WI38 (cell line): Measurements from ENCODE around the gene CCL19.

Experiments
- H3K4me3 ChIP-seq: 2 replicates; pipeline ENCODE4 v1.5.1; 2011; ENCODE audit warnings: low read depth, mild to moderate bottlenecking, control low read depth, low read length
- TF ChIP-seq, protein P1 (sequence below): IDR thresholded peaks from 2 replicates; pipeline ENCODE4 v1.5.1; 2012; ENCODE audit warnings: low read depth, mild to moderate bottlenecking, control low read depth, low read length

Gene CCL19

GRCh38 chr9:34709196-34709978 is 18.3 kb upstream of the CCL19 start:
- TF ChIP-seq, protein P1, sequence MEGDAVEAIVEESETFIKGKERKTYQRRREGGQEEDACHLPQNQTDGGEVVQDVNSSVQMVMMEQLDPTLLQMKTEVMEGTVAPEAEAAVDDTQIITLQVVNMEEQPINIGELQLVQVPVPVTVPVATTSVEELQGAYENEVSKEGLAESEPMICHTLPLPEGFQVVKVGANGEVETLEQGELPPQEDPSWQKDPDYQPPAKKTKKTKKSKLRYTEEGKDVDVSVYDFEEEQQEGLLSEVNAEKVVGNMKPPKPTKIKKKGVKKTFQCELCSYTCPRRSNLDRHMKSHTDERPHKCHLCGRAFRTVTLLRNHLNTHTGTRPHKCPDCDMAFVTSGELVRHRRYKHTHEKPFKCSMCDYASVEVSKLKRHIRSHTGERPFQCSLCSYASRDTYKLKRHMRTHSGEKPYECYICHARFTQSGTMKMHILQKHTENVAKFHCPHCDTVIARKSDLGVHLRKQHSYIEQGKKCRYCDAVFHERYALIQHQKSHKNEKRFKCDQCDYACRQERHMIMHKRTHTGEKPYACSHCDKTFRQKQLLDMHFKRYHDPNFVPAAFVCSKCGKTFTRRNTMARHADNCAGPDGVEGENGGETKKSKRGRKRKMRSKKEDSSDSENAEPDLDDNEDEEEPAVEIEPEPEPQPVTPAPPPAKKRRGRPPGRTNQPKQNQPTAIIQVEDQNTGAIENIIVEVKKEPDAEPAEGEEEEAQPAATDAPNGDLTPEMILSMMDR, result no peak
- no peak overlapping the region for H3K4me3 ChIP-seq

DNA sequence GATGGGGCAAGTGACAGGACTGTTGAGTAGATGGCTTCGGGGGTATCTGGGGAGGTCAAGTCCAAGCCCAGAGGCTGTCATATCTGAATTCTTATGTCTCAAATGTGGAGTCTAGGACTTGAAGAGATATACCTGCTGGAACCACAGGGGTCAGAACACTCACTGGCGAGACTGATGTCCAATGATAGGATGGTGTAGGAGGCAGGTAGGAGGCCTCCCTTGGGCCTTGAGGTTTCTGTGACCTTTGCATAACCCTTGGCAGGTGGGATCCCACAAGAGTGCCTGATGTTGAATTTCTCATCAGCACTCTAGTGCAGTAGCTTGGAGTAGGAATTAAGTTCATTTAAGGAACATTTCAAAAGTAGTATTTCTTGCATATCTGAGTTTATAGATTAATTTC is 16.1 kb upstream of the CCL19 start:
- H3K4me3 ChIP-seq, result no peak overlapping the region
- TF ChIP-seq, protein P1, result no peak

DNA sequence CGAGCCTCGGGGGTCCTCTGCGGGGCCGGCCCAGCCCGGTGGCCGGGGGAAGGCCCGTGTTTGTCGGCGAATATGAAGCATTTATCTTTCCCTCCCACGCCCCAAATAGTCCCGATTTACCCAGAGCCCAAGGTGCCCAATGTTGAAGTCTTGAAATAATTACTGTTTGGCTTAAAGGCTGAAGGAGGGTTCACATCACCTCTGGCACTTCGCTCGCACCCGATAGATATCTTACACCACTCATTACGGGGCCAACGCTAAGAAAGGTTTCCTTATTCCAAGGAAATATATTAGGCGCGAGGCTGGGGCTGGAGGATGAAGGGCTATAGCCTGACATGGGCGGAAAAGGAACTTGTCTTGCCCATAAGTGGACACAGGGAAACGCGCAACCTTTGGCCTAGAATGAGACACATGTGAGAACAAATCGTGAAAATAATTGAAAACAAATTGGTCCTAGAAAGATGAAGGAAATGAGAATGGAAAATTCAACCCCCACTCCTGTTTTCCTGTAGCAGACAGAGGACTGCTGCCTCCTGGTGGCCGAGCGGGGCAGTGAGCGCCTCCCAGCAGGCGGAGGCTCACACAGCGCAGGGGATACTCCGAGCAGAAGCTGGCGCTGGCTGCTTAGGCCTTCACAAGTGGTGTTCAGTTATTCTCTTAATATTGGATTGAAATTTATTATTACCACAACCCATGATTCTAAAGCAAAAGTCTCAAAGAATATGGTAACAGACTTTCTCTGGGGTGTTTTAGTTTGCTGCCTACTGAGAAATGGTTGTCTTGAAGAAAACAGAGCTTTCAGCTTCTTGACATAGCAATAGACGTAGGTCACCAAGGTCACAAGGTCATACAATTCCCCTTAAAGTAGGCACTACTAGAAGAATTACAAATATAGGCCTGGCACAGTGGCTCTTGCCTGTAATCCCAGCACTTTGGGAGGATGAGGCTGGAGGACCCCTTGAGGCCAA is 11.0 kb upstream of the CCL19 start:
- peak overlapping the region; percentile 60 for H3K4me3 ChIP-seq
- TF ChIP-seq, protein P1, result peak; percentile 98

DNA sequence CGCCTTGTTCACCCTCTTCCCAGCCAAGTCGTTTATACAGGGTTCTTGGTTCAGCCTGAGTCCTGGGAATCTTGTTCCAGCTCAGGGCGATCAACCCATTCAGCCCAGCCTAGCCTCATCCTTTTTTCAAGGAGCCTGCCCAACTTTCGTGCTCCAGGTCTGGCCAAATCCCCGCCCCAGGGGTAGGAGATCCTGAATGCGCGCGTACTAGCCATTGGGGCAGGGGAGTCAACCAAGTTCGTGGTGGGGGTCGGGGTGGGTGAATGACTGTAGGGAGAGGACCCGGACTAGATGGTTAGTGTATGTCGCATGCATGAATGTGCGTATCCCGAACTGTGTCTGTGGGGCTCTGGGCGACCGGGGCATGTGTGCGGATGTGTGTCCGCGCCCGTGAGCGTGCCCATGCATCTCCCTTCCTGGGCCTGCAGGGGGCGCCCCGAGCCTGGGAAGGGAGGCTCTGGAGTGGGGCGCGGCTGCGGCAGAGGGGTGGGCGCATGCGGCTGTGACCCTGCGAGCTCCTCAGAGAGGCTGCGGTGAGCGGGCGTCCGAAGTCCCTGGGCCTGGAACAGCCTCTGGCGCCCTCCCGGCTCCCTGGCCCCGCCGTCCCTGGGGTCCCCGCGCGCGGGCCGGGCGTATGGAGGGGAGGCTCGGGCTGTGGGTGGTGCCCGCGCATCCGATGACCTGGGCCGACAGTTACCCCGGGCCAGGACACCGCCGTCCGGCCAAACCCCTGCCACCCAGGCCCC is 10.1 kb upstream of the CCL19 start:
- TF ChIP-seq, protein P1, result peak; percentile 88
- H3K4me3 ChIP-seq, result peak overlapping the region; percentile 60

GRCh38 chr9:34694811-34695210 is 3.7 kb upstream of the CCL19 start:
- TF ChIP-seq, protein P1, result no peak
- H3K4me3 ChIP-seq, result no peak overlapping the region

GRCh38 chr9:34693560-34693959 is 2.5 kb upstream of the CCL19 start:
- TF ChIP-seq, protein P1, result no peak
- no peak overlapping the region for H3K4me3 ChIP-seq
